ENCODE data around the gene MPP3. TPM values are rescaled to one million over a fixed set of nuclear protein-coding genes. Genes with fewer than 3 reads are reported as not detected.

The MPP3 gene
- total RNA-seq, 1 experiment from 2014 or later = 24.5 TPM

- Mint-ChIP-seq H3K9me3 (ENCODE audit: unreplicated experiment) (no peaks in the 10 kb centered on the region), H3K27me3 (ENCODE audit: insufficient read depth, unreplicated experiment) (no peaks in the 10 kb centered on the region), H3K4me1 (ENCODE audit: insufficient read depth, unreplicated experiment) (peaks cover 12% of the 10 kb centered on the region), H3K4me3 (ENCODE audit: unreplicated experiment) (no peak overlapping the region), H3K36me3 (ENCODE audit: insufficient read depth, unreplicated experiment) (no peaks in the 10 kb centered on the region), H3K27ac (ENCODE audit: low read depth, unreplicated experiment) (no peak overlapping the region)
- no peak for TF ChIP-seq CTCF (IDR thresholded peaks at IDR 0.05; ENCODE audit: unreplicated experiment)
- CTCF ChIA-PET = interaction anchor here (0.6 to 14.5 kb wide), 5 partner anchors 14 to 254 kb away, joined by 3 to 467 read pairs (median 3); no protein-coding TSS in a partner anchor
- DNase-seq (ENCODE audit: unreplicated experiment) = no peak
- no TSS peak for BruUV-seq (replicated peaks)
- POLR2A ChIA-PET = no interaction called here
- intact Hi-C loops (cut with micrococcal nuclease) = no loop called here
These were observed 75.7 kb downstream of the MPP3 start for GRCh38 chr17:43757171-43757660.

GRCh38 chr17:43756201-43756600 is 76.7 kb downstream of the MPP3 start:
- no peaks in the 10 kb centered on the region for H3K27me3 Mint-ChIP-seq (ENCODE audit: insufficient read depth, unreplicated experiment)
- no TSS peak for BruUV-seq (replicated peaks)

GRCh38 chr17:43755389-43755875 is 77.5 kb downstream of the MPP3 start:
- H3K9me3 Mint-ChIP-seq (ENCODE audit: unreplicated experiment) = no peaks in the 10 kb centered on the region
- H3K36me3 Mint-ChIP-seq (ENCODE audit: insufficient read depth, unreplicated experiment) = no peaks in the 10 kb centered on the region
- H3K4me1 Mint-ChIP-seq (ENCODE audit: insufficient read depth, unreplicated experiment) = peaks cover 12% of the 10 kb centered on the region
- DNase-seq (ENCODE audit: unreplicated experiment) = no peak
- TF ChIP-seq CTCF (IDR thresholded peaks at IDR 0.05; ENCODE audit: unreplicated experiment) = no peak
- BruUV-seq (replicated peaks) = no TSS peak
- H3K27ac Mint-ChIP-seq (ENCODE audit: low read depth, unreplicated experiment) = no peak overlapping the region
- intact Hi-C loops (cut with micrococcal nuclease) = no loop called here
- H3K27me3 Mint-ChIP-seq (ENCODE audit: insufficient read depth, unreplicated experiment) = no peaks in the 10 kb centered on the region
- CTCF ChIA-PET = interaction anchor here (2.0 to 14.5 kb wide), 2 partner anchors 60 to 179 kb away, joined by 7 to 467 read pairs; no protein-coding TSS in a partner anchor
- no peak overlapping the region for H3K4me3 Mint-ChIP-seq (ENCODE audit: unreplicated experiment)
- POLR2A ChIA-PET = no interaction called here

More at GRCh38 chr17:43756201-43756600, 76.7 kb downstream of the MPP3 start:
- H3K9me3 Mint-ChIP-seq (ENCODE audit: unreplicated experiment) = no peaks in the 10 kb centered on the region
- POLR2A ChIA-PET = no interaction called here
- H3K4me3 Mint-ChIP-seq (ENCODE audit: unreplicated experiment) = no peak overlapping the region
- peaks cover 12% of the 10 kb centered on the region for H3K4me1 Mint-ChIP-seq (ENCODE audit: insufficient read depth, unreplicated experiment)
- H3K36me3 Mint-ChIP-seq (ENCODE audit: insufficient read depth, unreplicated experiment) = no peaks in the 10 kb centered on the region
- intact Hi-C loops (cut with micrococcal nuclease) = no loop called here
- no peak for TF ChIP-seq CTCF (IDR thresholded peaks at IDR 0.05; ENCODE audit: unreplicated experiment)
- DNase-seq (ENCODE audit: unreplicated experiment) = no peak
- no peak overlapping the region for H3K27ac Mint-ChIP-seq (ENCODE audit: low read depth, unreplicated experiment)
- CTCF ChIA-PET = interaction anchor here (2.0 to 14.5 kb wide), 2 partner anchors 61 to 179 kb away, joined by 7 to 467 read pairs; no protein-coding TSS in a partner anchor

GRCh38 chr17:43754947-43755346 is 78.0 kb downstream of the MPP3 start:
- DNase-seq (ENCODE audit: unreplicated experiment) = no peak
- no peak for TF ChIP-seq CTCF (IDR thresholded peaks at IDR 0.05; ENCODE audit: unreplicated experiment)
- no peaks in the 10 kb centered on the region for H3K9me3 Mint-ChIP-seq (ENCODE audit: unreplicated experiment)
- H3K27ac Mint-ChIP-seq (ENCODE audit: low read depth, unreplicated experiment) = no peak overlapping the region
- H3K4me3 Mint-ChIP-seq (ENCODE audit: unreplicated experiment) = no peak overlapping the region
- H3K27me3 Mint-ChIP-seq (ENCODE audit: insufficient read depth, unreplicated experiment) = no peaks in the 10 kb centered on the region
- POLR2A ChIA-PET = no interaction called here
- intact Hi-C loops (cut with micrococcal nuclease) = no loop called here
- peaks cover 12% of the 10 kb centered on the region for H3K4me1 Mint-ChIP-seq (ENCODE audit: insufficient read depth, unreplicated experiment)
- no peaks in the 10 kb centered on the region for H3K36me3 Mint-ChIP-seq (ENCODE audit: insufficient read depth, unreplicated experiment)
- CTCF ChIA-PET = interaction anchor here (2.0 to 14.5 kb wide), 2 partner anchors 59 to 178 kb away, joined by 7 to 467 read pairs; no protein-coding TSS in a partner anchor
- BruUV-seq (replicated peaks) = no TSS peak

All from MCF 10A (cell line).